ENCODE results near the gene KLHL26.

Gene KLHL26

GRCh38 chr19:18656337-18657086, 19.7 kb downstream of the KLHL26 start:
- Histone ChIP-seq H3K9me2 (replicated peaks; ENCODE audit: insufficient read depth, low read length) (no peaks in the 10 kb centered on the region), H3K4me2 (ENCODE audit: low read depth, low read length) (no peak overlapping the region), H3K79me2 (ENCODE audit: low read length) (no peaks in the 10 kb centered on the region), H3K9ac (ENCODE audit: low read length) (no peak overlapping the region), H3K27me3 (replicated peaks; ENCODE audit: insufficient read depth, low read length) (no peaks in the 10 kb centered on the region), H3K9me3 (replicated peaks; ENCODE audit: insufficient read depth, low read length) (no peaks in the 10 kb centered on the region), H3K4me3 (ENCODE audit: low read length) (no peak overlapping the region), H3K27ac (ENCODE audit: low read length) (no peak overlapping the region), H4K20me1 (ENCODE audit: insufficient read depth, low read length) (no peaks in the 10 kb centered on the region), H2AFZ (ENCODE audit: low read length) (no peak overlapping the region), H3K4me1 (ENCODE audit: low read length) (no peaks in the 10 kb centered on the region), H3F3A (ENCODE audit: insufficient read depth, low read length) (no peaks in the 10 kb centered on the region), H3K36me3 (replicated peaks; ENCODE audit: insufficient read depth, low read length) (no peaks in the 10 kb centered on the region)
- DNase-seq: no peak
- TF ChIP-seq CTCF (IDR thresholded peaks at IDR 0.05; ENCODE audit: low read length) (no peak), EZH2phosphoT487 (IDR thresholded peaks at IDR 0.05; ENCODE audit: low read length) (no peak), EZH2 (optimal IDR thresholded peaks at IDR 0.05; ENCODE audit: low read depth, low read length) (no peak)

- Histone ChIP-seq H3K27me3 (replicated peaks; ENCODE audit: insufficient read depth, low read length) (no peaks in the 10 kb centered on the region), H3K4me3 (ENCODE audit: low read length) (no peak overlapping the region), H3F3A (ENCODE audit: insufficient read depth, low read length) (no peaks in the 10 kb centered on the region), H3K27ac (ENCODE audit: low read length) (no peak overlapping the region), H3K4me2 (ENCODE audit: low read depth, low read length) (no peak overlapping the region), H2AFZ (ENCODE audit: low read length) (no peak overlapping the region), H3K9ac (ENCODE audit: low read length) (no peak overlapping the region), H3K9me3 (replicated peaks; ENCODE audit: insufficient read depth, low read length) (no peaks in the 10 kb centered on the region), H3K9me2 (replicated peaks; ENCODE audit: insufficient read depth, low read length) (no peaks in the 10 kb centered on the region), H4K20me1 (ENCODE audit: insufficient read depth, low read length) (no peaks in the 10 kb centered on the region), H3K4me1 (ENCODE audit: low read length) (no peaks in the 10 kb centered on the region), H3K79me2 (ENCODE audit: low read length) (no peaks in the 10 kb centered on the region), H3K36me3 (replicated peaks; ENCODE audit: insufficient read depth, low read length) (no peaks in the 10 kb centered on the region)
- DNase-seq: no peak
- TF ChIP-seq EZH2phosphoT487 (IDR thresholded peaks at IDR 0.05; ENCODE audit: low read length) (no peak), CTCF (IDR thresholded peaks at IDR 0.05; ENCODE audit: low read length) (no peak), EZH2 (optimal IDR thresholded peaks at IDR 0.05; ENCODE audit: low read depth, low read length) (no peak)
Observed at GRCh38 chr19:18657590-18658365, 20.9 kb downstream of the KLHL26 start.

- H3K9me2 ChIP-seq (replicated peaks; ENCODE audit: insufficient read depth, low read length): no peaks in the 10 kb centered on the region
- no peak for DNase-seq
Observed at GRCh38 chr19:18658366-18658855, 21.6 kb downstream of the KLHL26 start.

More at GRCh38 chr19:18658366-18658855, 21.6 kb downstream of the KLHL26 start:
- H4K20me1 ChIP-seq (ENCODE audit: insufficient read depth, low read length): no peaks in the 10 kb centered on the region
- H3K36me3 ChIP-seq (replicated peaks; ENCODE audit: insufficient read depth, low read length): no peaks in the 10 kb centered on the region
- no peak for TF ChIP-seq EZH2 (optimal IDR thresholded peaks at IDR 0.05; ENCODE audit: low read depth, low read length)
- no peak overlapping the region for H2AFZ ChIP-seq (ENCODE audit: low read length)
- no peaks in the 10 kb centered on the region for H3K27me3 ChIP-seq (replicated peaks; ENCODE audit: insufficient read depth, low read length)
- H3K27ac ChIP-seq (ENCODE audit: low read length): no peak overlapping the region
- H3K4me3 ChIP-seq (ENCODE audit: low read length): no peak overlapping the region
- H3K9ac ChIP-seq (ENCODE audit: low read length): no peak overlapping the region
- no peaks in the 10 kb centered on the region for H3K79me2 ChIP-seq (ENCODE audit: low read length)
- no peaks in the 10 kb centered on the region for H3K9me3 ChIP-seq (replicated peaks; ENCODE audit: insufficient read depth, low read length)
- H3K4me2 ChIP-seq (ENCODE audit: low read depth, low read length): no peak overlapping the region
- H3K4me1 ChIP-seq (ENCODE audit: low read length): no peaks in the 10 kb centered on the region
- H3F3A ChIP-seq (ENCODE audit: insufficient read depth, low read length): no peaks in the 10 kb centered on the region

Measured in MM.1S (cell line).